GM04503 (cell line): Measurements from ENCODE around the gene SEMA3C.

Experiments used
- DNase-seq: peaks from one replicate; pipeline ENCODE4 v3.0.0-alpha.2; 2012; ENCODE audit warnings: low read depth

Gene SEMA3C

DNA sequence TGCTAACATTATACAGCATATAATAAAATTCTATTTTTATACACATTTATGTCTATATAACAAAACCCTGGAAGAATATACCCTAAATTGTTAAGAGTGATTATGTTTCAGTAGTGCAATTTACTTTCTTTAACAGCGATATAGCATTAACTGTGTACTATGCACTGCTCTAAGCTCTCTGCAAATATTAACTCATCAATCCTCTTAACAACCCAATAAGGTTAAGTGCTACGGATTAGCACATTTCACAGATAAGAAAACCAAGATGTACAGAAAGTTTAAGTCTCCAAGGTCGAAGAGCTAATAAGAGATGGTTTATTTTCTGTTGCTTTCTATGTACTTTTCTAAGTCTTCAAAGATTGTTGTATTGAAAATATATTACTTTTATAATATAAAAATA, 95.8 kb downstream of the SEMA3C start:
- DNase-seq: no peak

DNA sequence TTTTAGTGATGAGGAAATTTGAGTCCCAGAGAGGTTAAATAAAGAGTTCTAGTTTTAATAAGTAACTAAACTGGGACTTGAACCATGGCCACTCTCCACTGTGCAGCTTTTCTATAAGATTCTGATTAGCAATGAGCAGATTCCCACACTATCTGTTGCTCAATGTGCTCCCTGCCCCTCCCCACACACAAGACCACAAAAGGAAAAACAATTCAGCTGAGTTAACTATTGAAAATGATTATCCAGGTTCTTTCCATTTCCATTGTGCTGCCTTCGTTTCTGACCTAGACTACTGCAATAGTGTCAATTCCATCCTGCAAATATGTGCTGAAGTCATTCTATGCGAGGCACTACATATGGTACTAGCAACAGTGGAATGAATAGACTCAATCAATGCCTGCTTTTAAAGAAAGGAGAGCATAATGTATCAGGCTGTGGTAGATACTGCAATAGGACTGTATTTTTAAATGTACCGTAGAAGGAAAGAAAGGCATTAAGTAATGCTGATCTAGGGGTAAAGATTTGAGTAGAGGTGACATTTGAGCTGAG, 97.0 kb downstream of the SEMA3C start:
- DNase-seq: no peak

GRCh38 chr7:80819503-80819902, 99.3 kb downstream of the SEMA3C start:
- no peak for DNase-seq

GRCh38 chr7:80818181-80818580, 100.7 kb downstream of the SEMA3C start:
- DNase-seq: no peak

- DNase-seq: no peak
Measured at GRCh38 chr7:80816806-80817205, 102.0 kb downstream of the SEMA3C start.

DNA sequence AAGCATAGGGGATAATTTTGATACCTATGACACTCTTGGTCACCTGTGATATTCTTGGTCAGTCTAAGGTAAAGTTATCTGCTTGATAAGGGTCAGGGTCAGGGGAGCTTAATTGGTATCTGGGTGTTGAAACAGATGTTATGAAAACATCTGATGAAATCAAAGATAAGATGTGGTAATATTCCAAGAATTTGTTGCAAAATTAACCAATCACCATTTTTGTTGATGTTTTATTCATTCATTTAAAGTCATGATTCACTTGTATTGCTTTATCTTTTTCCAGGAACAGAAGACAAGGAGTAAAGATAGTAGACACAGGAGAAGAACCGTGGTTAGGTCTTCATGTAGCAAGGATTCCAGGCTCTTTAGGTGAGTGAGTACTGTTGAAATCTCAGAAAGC, 103.1 kb downstream of the SEMA3C start:
- DNase-seq: no peak

DNA sequence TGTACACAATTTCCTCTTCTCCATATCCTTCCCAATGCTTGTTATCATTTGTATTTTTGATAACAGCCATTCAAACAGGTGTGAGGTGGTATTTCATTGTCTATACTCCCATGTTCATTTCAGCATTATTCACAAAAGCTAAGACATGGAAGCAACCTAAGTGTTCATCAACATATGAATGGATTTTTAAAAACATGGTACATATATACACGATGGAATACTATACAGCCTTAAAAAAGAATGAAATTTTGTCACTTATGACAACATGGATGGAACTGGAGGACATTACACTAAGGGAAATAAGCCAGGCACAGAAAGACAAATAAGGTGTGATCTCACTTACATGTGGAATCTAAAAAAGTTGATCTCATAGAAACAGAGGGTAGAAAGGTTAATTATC, 109.3 kb downstream of the SEMA3C start:
- no peak for DNase-seq

DNA sequence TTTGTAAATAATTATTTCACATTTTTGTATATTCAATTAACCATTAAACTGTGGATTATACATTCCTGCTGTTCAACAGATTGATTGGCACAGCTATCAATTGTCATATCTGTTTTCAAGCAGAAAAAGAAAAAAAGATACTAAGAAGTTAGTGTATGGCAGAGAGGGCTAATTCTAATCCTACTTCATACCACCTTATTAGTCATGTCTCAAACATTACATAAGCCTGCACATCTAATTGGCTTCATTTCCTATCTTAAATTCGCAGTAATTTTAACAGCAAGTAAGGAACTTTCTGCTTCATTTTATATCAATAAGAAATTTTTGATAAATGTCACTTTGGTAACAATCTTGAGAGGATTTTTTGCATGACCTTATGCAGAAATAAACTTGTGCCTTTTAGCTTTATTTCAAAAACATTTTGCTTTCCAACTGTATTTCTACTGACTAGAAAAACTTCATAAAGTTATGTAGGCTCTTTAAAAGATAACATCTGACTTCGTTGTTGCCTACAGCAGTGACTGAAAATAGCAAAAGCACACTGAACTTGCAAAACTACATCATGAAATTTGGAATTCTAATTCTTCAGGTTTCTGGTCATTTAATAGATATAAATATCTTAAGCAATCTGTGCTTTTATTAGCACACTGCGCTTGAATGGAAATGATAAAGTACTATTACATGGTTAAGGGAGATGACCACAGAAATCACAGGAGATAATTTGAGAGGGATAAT, 111.5 kb downstream of the SEMA3C start:
- DNase-seq: no peak

DNA sequence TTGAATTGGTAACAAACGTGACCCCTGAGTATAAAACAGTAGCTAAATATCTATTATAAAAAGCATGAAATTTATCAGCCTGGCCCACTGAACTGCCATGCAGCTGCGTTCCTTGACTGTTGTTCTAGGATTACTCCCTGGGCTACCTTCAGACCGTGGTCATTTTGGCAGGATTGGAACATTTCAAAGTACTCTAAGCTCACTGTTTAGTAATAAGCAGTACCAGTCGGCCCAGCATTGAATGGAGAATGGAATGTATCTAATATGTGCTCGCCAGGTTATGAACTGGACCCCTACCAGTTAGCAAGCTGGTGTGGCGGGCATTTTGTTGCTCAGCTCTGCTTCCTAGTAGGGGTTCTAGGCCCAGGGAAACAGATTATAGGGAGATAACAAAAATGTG, 112.2 kb downstream of the SEMA3C start:
- no peak for DNase-seq

DNA sequence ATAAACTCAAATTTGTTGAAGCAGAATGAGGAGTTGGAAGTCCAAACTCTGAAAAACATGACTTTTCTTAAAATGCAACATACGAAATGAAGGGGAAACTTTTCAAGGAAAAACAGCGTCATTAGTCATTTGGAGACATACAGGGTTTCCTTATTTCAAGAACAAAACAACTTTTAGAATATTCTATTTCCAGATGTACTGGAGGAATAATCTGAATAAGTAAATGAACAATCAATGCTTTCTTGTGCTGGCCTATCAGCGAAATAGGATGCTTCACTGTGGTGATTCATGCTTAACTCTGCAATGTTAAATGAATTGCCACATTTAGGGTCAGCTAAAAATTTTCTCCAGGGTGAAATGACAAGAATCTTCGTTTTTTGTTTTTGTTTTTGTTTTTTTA, 114.3 kb downstream of the SEMA3C start:
- DNase-seq: no peak

GRCh38 chr7:80802527-80802926, 116.3 kb downstream of the SEMA3C start:
- no peak for DNase-seq

DNA sequence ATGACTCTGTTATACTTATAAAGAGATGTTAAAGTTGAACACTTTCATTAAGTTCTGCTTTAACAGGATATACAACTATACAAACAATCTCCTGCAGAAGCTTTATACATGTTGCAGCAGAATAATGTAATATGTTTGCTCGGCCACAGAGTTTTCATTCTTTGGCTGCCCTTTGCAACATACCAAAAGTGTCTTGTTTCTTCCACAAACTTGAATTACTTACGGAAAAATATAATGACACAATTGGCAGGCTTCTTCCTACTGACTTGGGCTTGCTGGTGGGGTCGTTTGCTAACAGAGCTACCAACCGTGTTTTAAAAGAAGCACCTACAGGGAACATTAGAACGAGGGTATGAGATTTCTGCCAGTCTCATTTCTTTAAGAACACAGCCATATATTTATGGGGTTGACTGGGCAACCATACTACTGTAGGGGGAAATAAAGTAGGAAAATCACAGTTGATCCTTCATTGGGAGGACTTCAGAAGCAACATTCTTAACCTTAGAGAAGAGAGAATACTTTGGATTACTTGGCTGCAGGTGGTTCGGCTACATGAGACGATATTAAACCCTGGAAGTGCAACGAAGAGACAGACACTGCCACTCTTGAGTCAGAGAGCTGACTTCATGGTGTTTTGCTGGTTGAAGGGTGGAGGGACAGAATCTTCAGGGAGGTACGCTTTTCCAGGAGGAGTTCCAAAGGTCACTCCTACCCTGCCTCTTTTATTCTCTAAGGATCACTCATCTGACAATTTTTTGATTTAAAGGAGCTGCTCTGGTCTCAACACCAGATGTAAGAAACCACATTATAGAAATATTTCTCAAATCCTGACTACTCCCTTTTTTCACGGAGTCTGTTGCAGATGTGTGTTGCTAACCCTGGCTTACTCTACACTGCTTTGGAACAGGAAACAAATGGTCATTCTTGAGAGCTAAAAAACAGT, 123.9 kb downstream of the SEMA3C start:
- DNase-seq: peak; percentile 48

DNA sequence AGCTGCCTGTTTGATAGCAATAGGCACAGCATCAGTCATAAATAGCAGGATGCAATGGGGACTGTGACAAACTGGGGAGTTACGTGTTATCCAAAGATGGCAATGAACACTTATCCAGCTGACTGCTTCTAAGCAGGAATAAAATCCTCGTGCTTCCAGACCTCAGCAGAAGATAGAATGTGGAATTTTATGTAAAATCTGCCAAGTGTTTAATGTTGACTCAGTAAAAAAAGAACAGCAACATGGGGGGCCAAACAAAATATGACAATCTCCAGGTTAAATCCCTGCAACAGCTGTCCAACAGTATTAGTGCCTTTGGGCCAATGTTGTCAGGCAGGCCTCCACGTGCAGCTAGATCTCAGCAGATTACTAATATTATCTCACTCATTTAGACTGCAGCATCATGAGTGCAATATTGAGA, 127.3 kb downstream of the SEMA3C start:
- DNase-seq: no peak

DNA sequence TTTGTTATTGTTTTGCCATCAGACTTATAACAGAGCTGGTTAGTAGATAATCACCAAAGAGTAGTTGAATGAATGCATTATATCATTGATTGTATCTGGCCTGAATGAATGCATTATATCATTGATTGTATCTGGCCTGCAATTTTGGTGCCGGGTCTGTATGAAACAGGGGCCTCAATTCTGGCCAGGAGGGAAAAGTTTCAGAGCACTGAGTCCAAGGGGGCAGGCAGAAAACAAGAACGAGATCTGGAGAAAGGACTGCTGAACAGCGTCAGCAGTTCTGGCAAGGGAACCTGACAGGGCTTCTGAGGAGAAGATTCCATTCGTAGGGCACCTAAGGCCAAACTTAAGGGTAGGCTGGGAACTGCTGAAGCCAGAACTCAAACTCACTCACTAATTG, 128.0 kb downstream of the SEMA3C start:
- DNase-seq: no peak

DNA sequence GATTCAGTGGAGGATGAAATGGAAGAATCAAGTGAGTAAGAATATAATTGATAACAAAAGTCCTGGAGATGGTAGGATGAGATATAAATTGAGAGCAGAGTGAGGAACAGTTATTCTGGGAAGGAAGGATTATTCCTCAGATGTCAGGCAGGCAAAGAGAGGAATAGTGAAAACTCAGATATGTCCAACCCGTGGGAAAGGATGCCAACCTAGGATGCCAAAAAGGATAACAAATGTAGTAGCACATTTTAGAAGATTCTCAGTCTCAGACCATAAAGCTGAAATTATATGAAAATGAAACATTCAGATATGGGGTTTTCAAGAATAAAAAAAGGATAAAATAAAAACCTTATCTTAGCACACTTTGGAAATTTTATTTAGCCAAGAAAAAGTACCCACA, 131.1 kb downstream of the SEMA3C start:
- DNase-seq: no peak

- DNase-seq: peak; percentile 66
Measured at GRCh38 chr7:80785961-80786536, 132.8 kb downstream of the SEMA3C start.

- no peak for DNase-seq
Measured at GRCh38 chr7:80785276-80785675, 133.6 kb downstream of the SEMA3C start.

GRCh38 chr7:80783678-80784327, 135.0 kb downstream of the SEMA3C start:
- DNase-seq: no peak

DNA sequence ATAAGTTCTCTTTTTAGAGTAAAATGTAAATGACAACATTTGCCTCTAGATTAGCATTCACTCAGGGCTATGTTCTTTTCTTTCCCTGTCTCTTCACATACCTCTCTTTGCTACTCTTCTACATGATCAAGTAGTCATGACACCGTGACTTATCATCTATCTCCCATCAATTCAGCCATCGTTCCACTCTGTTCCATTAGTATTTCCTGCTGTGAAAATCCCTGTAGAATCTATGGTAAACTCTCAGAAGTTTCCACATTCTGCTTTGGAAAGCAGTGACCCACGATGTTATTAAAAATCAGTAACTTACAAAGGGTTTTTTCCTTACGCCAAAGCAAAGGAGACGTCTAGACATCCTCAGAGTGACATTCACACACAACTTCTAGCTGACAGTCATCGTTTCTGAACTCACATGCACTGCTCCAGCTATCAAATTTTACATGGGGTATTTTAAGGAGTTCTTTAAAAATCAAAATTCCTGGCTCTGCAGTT, 135.6 kb downstream of the SEMA3C start:
- no peak for DNase-seq

DNA sequence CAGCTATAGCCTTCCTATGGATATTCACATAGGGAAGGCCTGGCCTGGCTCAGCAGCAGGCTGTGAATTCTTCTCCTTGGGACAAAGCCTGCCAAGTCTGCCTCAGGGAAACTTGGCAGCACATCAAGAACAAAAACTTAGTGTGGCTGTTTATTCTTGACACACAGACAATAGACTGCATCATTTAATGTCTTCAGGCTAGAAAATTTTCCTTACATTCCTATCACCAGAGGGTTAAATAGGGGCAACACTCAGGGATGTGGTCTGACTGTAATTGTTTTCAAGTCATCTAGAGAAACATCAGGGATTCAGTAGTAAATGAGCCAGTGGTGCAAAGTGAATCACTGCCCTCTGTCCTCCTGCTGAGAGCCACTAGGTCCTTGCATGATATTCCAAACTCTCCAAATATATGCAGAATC, 137.3 kb downstream of the SEMA3C start:
- DNase-seq: peak; percentile 78

- no peak for DNase-seq
Measured at GRCh38 chr7:80781146-80781545, 137.7 kb downstream of the SEMA3C start.

GRCh38 chr7:80779456-80779855, 139.4 kb downstream of the SEMA3C start:
- DNase-seq: no peak
